ENCODE results near the gene TBC1D5. TPM values are rescaled to one million over a fixed set of nuclear protein-coding genes. Genes with fewer than 3 reads are reported as not detected.

Gene TBC1D5
- total and polyA plus RNA-seq, 10 donors, result 6.4 to 140 (median 97.1) TPM

GRCh38 chr3:17645074-17645698, 97.2 kb downstream of the TBC1D5 start:
- no peaks in the 10 kb centered on the region for H3K27me3 ChIP-seq (replicated peaks in 1 of 7)
- no peak overlapping the region for H3K4me3 ChIP-seq
- intact Hi-C loops (cut with DNase I; ENCODE audit: low total_unique reads), result loop anchor here (10.0 kb wide), 1 partner anchor 200 kb away; no protein-coding TSS in a partner anchor
- peaks cover 0 to 11% (median 0%) of the 10 kb centered on the region in 8 donors for H3K9me3 ChIP-seq
- DNase-seq, result no peak
- TF ChIP-seq POLR2A (IDR thresholded peaks at IDR 0.05), result no peak
- TF ChIP-seq POLR2AphosphoS5 (IDR thresholded peaks at IDR 0.05), result no peak
- TF ChIP-seq CTCF (IDR thresholded peaks at IDR 0.05 in 8 of 11, conservative IDR thresholded peaks at IDR 0.05 in 3 of 11), result peak in 10 of 11 experiments; percentile 50 to 76 (median 66)
- peaks cover 0 to 30% (median 10%) of the 10 kb centered on the region in 6 donors for H3K4me1 ChIP-seq
- H3K36me3 ChIP-seq, result no peaks in the 10 kb centered on the region
- 46 to 55% (median 53%) methylated on average over 4 of the region's 4 CpGs for WGBS, 5 donors
- H3K27ac ChIP-seq, result no peak overlapping the region

DNA sequence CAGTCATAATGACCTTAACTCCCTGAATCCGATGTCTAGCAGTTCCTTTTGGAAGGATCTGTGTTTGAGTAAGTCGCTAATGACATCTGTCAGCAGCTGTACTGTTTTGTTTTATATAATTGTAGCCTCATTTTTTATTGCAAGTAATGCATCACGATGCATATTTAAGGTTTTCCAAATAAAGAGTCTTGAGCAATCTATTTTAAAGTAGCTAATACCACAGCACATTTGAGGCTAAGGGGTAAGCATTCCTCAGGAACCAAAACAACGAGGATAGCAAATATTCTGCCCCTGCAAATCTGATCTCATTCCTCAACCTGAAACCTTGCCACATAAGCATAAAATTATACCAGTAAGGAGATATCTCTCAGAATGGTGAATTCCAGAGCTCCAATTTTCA, 98.7 kb downstream of the TBC1D5 start:
- no peak for DNase-seq
- H3K27ac ChIP-seq, result peak overlapping the region in 1 of 8 donors; percentile 5
- WGBS, 5 donors, result 71 to 82% (median 81%) methylated on average over 4 of the region's 4 CpGs
- no peaks in the 10 kb centered on the region for H3K36me3 ChIP-seq
- H3K4me1 ChIP-seq, result peaks cover 0 to 45% (median 10%) of the 10 kb centered on the region in 6 donors
- H3K9me3 ChIP-seq, result no peaks in the 10 kb centered on the region
- no peak overlapping the region for H3K4me3 ChIP-seq
- intact Hi-C loops (cut with DNase I; ENCODE audit: low total_unique reads), result loop anchor here (10.0 kb wide), 1 partner anchor 201 kb away; no protein-coding TSS in a partner anchor
- TF ChIP-seq CTCF (IDR thresholded peaks at IDR 0.05 in 8 of 11, conservative IDR thresholded peaks at IDR 0.05 in 3 of 11), result no peak
- no peak for TF ChIP-seq POLR2AphosphoS5 (IDR thresholded peaks at IDR 0.05)
- no peak for TF ChIP-seq POLR2A (IDR thresholded peaks at IDR 0.05)
- no peaks in the 10 kb centered on the region for H3K27me3 ChIP-seq (replicated peaks in 1 of 7)

DNA sequence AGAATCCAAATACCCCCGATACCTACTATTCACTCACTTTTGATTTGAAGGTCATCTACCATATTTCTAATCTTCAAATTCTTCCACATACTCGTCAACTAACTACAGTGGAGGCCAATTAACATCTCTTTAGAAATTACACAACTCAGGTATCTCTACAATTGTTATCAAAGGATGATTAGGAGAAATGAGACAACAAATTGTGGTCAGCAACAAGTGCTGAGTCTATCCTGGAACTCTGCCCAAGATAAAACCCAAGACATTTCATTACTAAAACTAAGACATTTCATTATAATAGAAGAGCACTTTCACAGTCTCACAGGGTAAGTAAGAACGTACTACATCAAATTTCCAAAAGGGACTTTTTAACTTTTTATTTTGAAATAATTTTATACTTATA, 100.0 kb downstream of the TBC1D5 start:
- Histone ChIP-seq H3K36me3 (no peaks in the 10 kb centered on the region), H3K27ac (no peak overlapping the region), H3K4me3 (no peak overlapping the region), H3K4me1 (peaks cover 0 to 49% (median 10%) of the 10 kb centered on the region in 6 donors), H3K27me3 (replicated peaks in 1 of 7) (no peaks in the 10 kb centered on the region), H3K9me3 (no peaks in the 10 kb centered on the region)
- 93 to 96% (median 94%) methylated on average over 3 of the region's 3 CpGs for WGBS, 5 donors
- intact Hi-C loops (cut with DNase I; ENCODE audit: low total_unique reads), result loop anchor here (10.0 kb wide), 1 partner anchor 202 kb away; no protein-coding TSS in a partner anchor
- TF ChIP-seq POLR2AphosphoS5 (IDR thresholded peaks at IDR 0.05) (no peak), CTCF (IDR thresholded peaks at IDR 0.05 in 8 of 11, conservative IDR thresholded peaks at IDR 0.05 in 3 of 11) (no peak), POLR2A (IDR thresholded peaks at IDR 0.05) (no peak)
- DNase-seq, result no peak

- no peak for DNase-seq
- H3K36me3 ChIP-seq, result no peaks in the 10 kb centered on the region
- H3K9me3 ChIP-seq, result no peaks in the 10 kb centered on the region
- intact Hi-C loops (cut with DNase I; ENCODE audit: low total_unique reads), result loop anchor here (10.0 kb wide), 1 partner anchor 204 kb away; no protein-coding TSS in a partner anchor
- no peaks in the 10 kb centered on the region for H3K27me3 ChIP-seq (replicated peaks in 1 of 7)
- H3K4me3 ChIP-seq, result no peak overlapping the region
- no peak overlapping the region for H3K27ac ChIP-seq
- H3K4me1 ChIP-seq, result peaks cover 0 to 52% (median 10%) of the 10 kb centered on the region in 6 donors
- TF ChIP-seq POLR2AphosphoS5 (IDR thresholded peaks at IDR 0.05), result no peak
- no peak for TF ChIP-seq CTCF (IDR thresholded peaks at IDR 0.05 in 8 of 11, conservative IDR thresholded peaks at IDR 0.05 in 3 of 11)
- TF ChIP-seq POLR2A (IDR thresholded peaks at IDR 0.05), result no peak
Observed at GRCh38 chr3:17640466-17640865, 102.0 kb downstream of the TBC1D5 start.
